ENCODE results near the gene CMSS1.

GRCh38 chr3:100150473-100150872 is 332.8 kb downstream of the CMSS1 start:
- TF ChIP-seq EZH2 (IDR thresholded peaks at IDR 0.05) (no peak), CTCF (IDR thresholded peaks at IDR 0.05 in 2 of 3, conservative IDR thresholded peaks at IDR 0.05 in 1 of 3; ENCODE audit: borderline replicate concordance in 1 of 3, insufficient read depth in 1 of 3, low read depth in 2 of 3, low read length in 2 of 3) (no peak), ZNF274 (IDR thresholded peaks at IDR 0.05; ENCODE audit: low read depth, low read length) (no peak), POLR2A (IDR thresholded peaks at IDR 0.05; ENCODE audit: borderline replicate concordance, extremely low read depth, insufficient read depth, insufficient read length) (no peak), EZH2phosphoT487 (IDR thresholded peaks at IDR 0.05; ENCODE audit: borderline replicate concordance) (no peak), RAD21 (IDR thresholded peaks at IDR 0.05; ENCODE audit: low read depth) (no peak), SP1 (IDR thresholded peaks at IDR 0.05; ENCODE audit: low read depth) (no peak), EGR1 (IDR thresholded peaks at IDR 0.05; ENCODE audit: low read depth) (no peak), JUND (IDR thresholded peaks at IDR 0.05) (no peak), POLR2AphosphoS5 (IDR thresholded peaks at IDR 0.05; ENCODE audit: low read depth, low read length) (no peak), YY1 (IDR thresholded peaks at IDR 0.05; ENCODE audit: extremely low read depth, insufficient replicate concordance, low read depth, low read length) (no peak), REST (IDR thresholded peaks at IDR 0.05; ENCODE audit: low read depth) (no peak)
